Neural cell (in vitro differentiated cells): Measurements from ENCODE around the gene TGFBR3L.

ENCODE experiments used
- EP300 ChIP-seq: fragments of 450-650 bp; conservative IDR thresholded peaks from 2 replicates; pipeline ENCODE4 v1.6.1; 2014; ENCODE audit warnings: antibody characterized with exemption, mild to moderate bottlenecking, moderate library complexity; ENCODE audit not compliant: poor library complexity, severe bottlenecking
- EZH2 ChIP-seq: fragments of 200-600, 300-800 bp; shearing (Covaris generic), sonication (generic); IDR thresholded peaks from 2 replicates; pipeline ENCODE4 v1.6.1; 2014; ENCODE audit warnings: antibody characterized with exemption, low read length, borderline replicate concordance, mild to moderate bottlenecking; ENCODE audit not compliant: insufficient read depth, poor library complexity, severe bottlenecking
- MXI1 ChIP-seq: fragments of 450-650 bp; conservative IDR thresholded peaks from 2 replicates; pipeline ENCODE4 v1.6.1; 2014; ENCODE audit warnings: antibody characterized with exemption, mild to moderate bottlenecking; ENCODE audit not compliant: poor library complexity, severe bottlenecking
- POLR2AphosphoS5 ChIP-seq: IDR thresholded peaks from 2 replicates; pipeline ENCODE4 v1.6.1; 2012
- TAF1 ChIP-seq: IDR thresholded peaks from 2 replicates; pipeline ENCODE4 v1.6.1; 2012; ENCODE audit warnings: low read depth
- TF ChIP-seq, protein P1 (sequence below): IDR thresholded peaks from 2 replicates; pipeline ENCODE4 v1.6.1; 2012; ENCODE audit warnings: borderline replicate concordance
- TF ChIP-seq, protein P2 (sequence below): fragments of 450-650 bp; IDR thresholded peaks from 2 replicates; pipeline ENCODE4 v1.5.1; 2014; ENCODE audit warnings: antibody characterized with exemption, mild to moderate bottlenecking, moderate library complexity; ENCODE audit not compliant: poor library complexity, severe bottlenecking

- TF ChIP-seq, protein P1, sequence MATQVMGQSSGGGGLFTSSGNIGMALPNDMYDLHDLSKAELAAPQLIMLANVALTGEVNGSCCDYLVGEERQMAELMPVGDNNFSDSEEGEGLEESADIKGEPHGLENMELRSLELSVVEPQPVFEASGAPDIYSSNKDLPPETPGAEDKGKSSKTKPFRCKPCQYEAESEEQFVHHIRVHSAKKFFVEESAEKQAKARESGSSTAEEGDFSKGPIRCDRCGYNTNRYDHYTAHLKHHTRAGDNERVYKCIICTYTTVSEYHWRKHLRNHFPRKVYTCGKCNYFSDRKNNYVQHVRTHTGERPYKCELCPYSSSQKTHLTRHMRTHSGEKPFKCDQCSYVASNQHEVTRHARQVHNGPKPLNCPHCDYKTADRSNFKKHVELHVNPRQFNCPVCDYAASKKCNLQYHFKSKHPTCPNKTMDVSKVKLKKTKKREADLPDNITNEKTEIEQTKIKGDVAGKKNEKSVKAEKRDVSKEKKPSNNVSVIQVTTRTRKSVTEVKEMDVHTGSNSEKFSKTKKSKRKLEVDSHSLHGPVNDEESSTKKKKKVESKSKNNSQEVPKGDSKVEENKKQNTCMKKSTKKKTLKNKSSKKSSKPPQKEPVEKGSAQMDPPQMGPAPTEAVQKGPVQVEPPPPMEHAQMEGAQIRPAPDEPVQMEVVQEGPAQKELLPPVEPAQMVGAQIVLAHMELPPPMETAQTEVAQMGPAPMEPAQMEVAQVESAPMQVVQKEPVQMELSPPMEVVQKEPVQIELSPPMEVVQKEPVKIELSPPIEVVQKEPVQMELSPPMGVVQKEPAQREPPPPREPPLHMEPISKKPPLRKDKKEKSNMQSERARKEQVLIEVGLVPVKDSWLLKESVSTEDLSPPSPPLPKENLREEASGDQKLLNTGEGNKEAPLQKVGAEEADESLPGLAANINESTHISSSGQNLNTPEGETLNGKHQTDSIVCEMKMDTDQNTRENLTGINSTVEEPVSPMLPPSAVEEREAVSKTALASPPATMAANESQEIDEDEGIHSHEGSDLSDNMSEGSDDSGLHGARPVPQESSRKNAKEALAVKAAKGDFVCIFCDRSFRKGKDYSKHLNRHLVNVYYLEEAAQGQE = no peak
- TF ChIP-seq, protein P2, sequence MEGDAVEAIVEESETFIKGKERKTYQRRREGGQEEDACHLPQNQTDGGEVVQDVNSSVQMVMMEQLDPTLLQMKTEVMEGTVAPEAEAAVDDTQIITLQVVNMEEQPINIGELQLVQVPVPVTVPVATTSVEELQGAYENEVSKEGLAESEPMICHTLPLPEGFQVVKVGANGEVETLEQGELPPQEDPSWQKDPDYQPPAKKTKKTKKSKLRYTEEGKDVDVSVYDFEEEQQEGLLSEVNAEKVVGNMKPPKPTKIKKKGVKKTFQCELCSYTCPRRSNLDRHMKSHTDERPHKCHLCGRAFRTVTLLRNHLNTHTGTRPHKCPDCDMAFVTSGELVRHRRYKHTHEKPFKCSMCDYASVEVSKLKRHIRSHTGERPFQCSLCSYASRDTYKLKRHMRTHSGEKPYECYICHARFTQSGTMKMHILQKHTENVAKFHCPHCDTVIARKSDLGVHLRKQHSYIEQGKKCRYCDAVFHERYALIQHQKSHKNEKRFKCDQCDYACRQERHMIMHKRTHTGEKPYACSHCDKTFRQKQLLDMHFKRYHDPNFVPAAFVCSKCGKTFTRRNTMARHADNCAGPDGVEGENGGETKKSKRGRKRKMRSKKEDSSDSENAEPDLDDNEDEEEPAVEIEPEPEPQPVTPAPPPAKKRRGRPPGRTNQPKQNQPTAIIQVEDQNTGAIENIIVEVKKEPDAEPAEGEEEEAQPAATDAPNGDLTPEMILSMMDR = no peak
- no peak for TF ChIP-seq EZH2
- TF ChIP-seq TAF1 = no peak
- TF ChIP-seq EP300 = no peak
- no peak for TF ChIP-seq MXI1
- no peak for TF ChIP-seq POLR2AphosphoS5
These were observed 41.1 kb downstream of the TGFBR3L start for GRCh38 chr19:7955696-7956095.
